Natural killer cell (primary cell): ENCODE data around the gene NBPF1. TPM values are rescaled to one million over a fixed set of nuclear protein-coding genes. Genes with fewer than 3 reads are reported as not detected.
"Not testable (repeated sequence)": the region's sequence is repeated elsewhere in the genome, so short reads cannot be mapped to it uniquely, and the experiment has no call there.

Source experiments
- ATAC-seq, 3 donors: fragments of 150-1000 bp in 2 of 3; fragments of 200-7000 bp in 1 of 3; cut with Tn5 transposase; 1 replicate in 1 of 3; 2 replicates in 2 of 3; pipeline ENCODE4 v1.10.0; 2021; ENCODE audit warnings: mild to moderate bottlenecking in 2 of 3, moderate library complexity in 2 of 3
- DNase-seq, 2 donors: peaks; one replicate each; pipeline versions ENCODE4 v3.0.0 to v3.0.0-alpha.2; 2013 to 2021; ENCODE audit warnings: mixed read lengths in 1 of 2
- H3K27ac ChIP-seq: one replicate; pipeline ENCODE4 v1.5.1; 2013; ENCODE audit warnings: mild to moderate bottlenecking, low read length
- H3K27me3 ChIP-seq: one replicate; pipeline ENCODE4 v1.6.1; 2013; ENCODE audit warnings: low read length; ENCODE audit not compliant: control insufficient read depth, insufficient read depth
- H3K36me3 ChIP-seq: one replicate; pipeline ENCODE4 v1.6.1; 2013; ENCODE audit warnings: low read length; ENCODE audit not compliant: control insufficient read depth, insufficient read depth
- H3K4me1 ChIP-seq: one replicate; pipeline ENCODE4 v1.6.1; 2013; ENCODE audit warnings: low read length; ENCODE audit not compliant: control insufficient read depth, insufficient read depth
- H3K4me3 ChIP-seq: one replicate; pipeline ENCODE4 v1.5.1; 2013; ENCODE audit warnings: low read length
- H3K9me3 ChIP-seq: one replicate; pipeline ENCODE4 v1.6.1; 2013; ENCODE audit warnings: low read length; ENCODE audit not compliant: control insufficient read depth, insufficient read depth
- H3K27ac Mint-ChIP-seq, 2 donors: one replicate each; pipeline ENCODE4 v1.8.0; 2022; ENCODE audit warnings: mild to moderate bottlenecking in 2 of 2, mixed read lengths in 2 of 2, moderate library complexity in 1 of 2
- H3K27me3 Mint-ChIP-seq, 2 donors: one replicate each; pipeline ENCODE4 v1.8.0; 2022; ENCODE audit warnings: low read depth in 2 of 2, mixed read lengths in 2 of 2
- H3K36me3 Mint-ChIP-seq: one replicate; pipeline ENCODE4 v1.8.0; 2022; ENCODE audit warnings: mixed read lengths
- H3K4me1 Mint-ChIP-seq, 2 donors: one replicate each; pipeline ENCODE4 v1.8.0; 2022; ENCODE audit warnings: mixed read lengths in 2 of 2
- H3K4me3 Mint-ChIP-seq: one replicate; pipeline ENCODE4 v1.8.0; 2022; ENCODE audit warnings: mild to moderate bottlenecking, moderate library complexity, mixed read lengths
- H3K9me3 Mint-ChIP-seq, 2 donors: one replicate each; pipeline ENCODE4 v1.8.0; 2022; ENCODE audit warnings: mixed read lengths in 2 of 2
- CTCF ChIP-seq: fragments of 200-600 bp; IDR thresholded peaks from one replicate; pipeline ENCODE4 v1.8.0; 2022; ENCODE audit warnings: antibody characterized with exemption
- WGBS: methylation state at CpG from one replicate; pipeline ENCODE4 v1.1.7; 2013; ENCODE audit warnings: missing lambda C conversion rate; ENCODE audit not compliant: insufficient coverage; 5-methylcytosine and 5-hydroxymethylcytosine counted together
- intact Hi-C: fragments of 100-400 bp; cut with micrococcal nuclease; formaldehyde crosslinking; loops from one replicate; pipeline ENCODE4 v1.14.2; 2022
- total RNA-seq, 4 donors: library from RNA; stranded (reverse); fragments of 120-200 nt in 1 of 4; gene quantifications; one replicate each; pipeline versions ENCODE4 v1.2.3 to v1.2.4, GENCODE V29; 2013 to 2022

NBPF1 gene
- total RNA-seq, 3 donors from 2014 or later (not counting 1 experiment from before 2014, with no cell fraction given) = 18.4 to 26.0 (median 22.8) TPM

GRCh38 chr1:16628361-16629111 is 15.2 kb upstream of the NBPF1 start:
- Histone ChIP-seq H3K27me3 (no peaks in the 10 kb centered on the region), H3K4me1 (no peaks in the 10 kb centered on the region), H3K4me3 (no peak overlapping the region), H3K36me3 (peaks cover 85% of the 10 kb centered on the region), H3K9me3 (no peaks in the 10 kb centered on the region), H3K27ac (no peak overlapping the region)
- Mint-ChIP-seq H3K27ac (peak overlapping the region in 1 of 2 donors; percentile 48), H3K9me3 (no peaks in the 10 kb centered on the region), H3K27me3 (no peaks in the 10 kb centered on the region), H3K36me3 (peaks cover 2% of the 10 kb centered on the region), H3K4me3 (no peak overlapping the region), H3K4me1 (peaks cover 0 to 22% of the 10 kb centered on the region in 2 donors)
- TF ChIP-seq CTCF = no peak
- WGBS = 95% methylated on average over 19 of the region's 19 CpGs
- DNase-seq = peak in 1 of 2 donors; percentile 28
- intact Hi-C loops = no loop called here
- no peak for ATAC-seq

GRCh38 chr1:16626409-16626983 is 13.1 kb upstream of the NBPF1 start:
- H3K4me3 Mint-ChIP-seq, H3K27me3 ChIP-seq, ATAC-seq, H3K36me3 Mint-ChIP-seq, H3K27me3 Mint-ChIP-seq, H3K4me3 ChIP-seq, H3K4me1 ChIP-seq, intact Hi-C loops, H3K27ac ChIP-seq, H3K9me3 Mint-ChIP-seq, H3K9me3 ChIP-seq: not testable (repeated sequence)
- Mint-ChIP-seq H3K4me1 (peaks cover 0 to 22% of the 10 kb centered on the region in 2 donors), H3K27ac (peak overlapping the region in 1 of 2 donors; percentile 3)
- WGBS = 91% methylated on average over 15 of the region's 15 CpGs
- peaks cover 84% of the 10 kb centered on the region for H3K36me3 ChIP-seq
- DNase-seq = peak in 1 of 2 donors; percentile 28

- H3K36me3 Mint-ChIP-seq = no peaks in the 10 kb centered on the region
- DNase-seq (peak in 1 of 2 donors; percentile 28), ATAC-seq (no peak)
- H3K27ac Mint-ChIP-seq = peak overlapping the region in 1 of 2 donors; percentile 3
- Histone ChIP-seq H3K4me3 (no peak overlapping the region), H3K9me3 (no peaks in the 10 kb centered on the region), H3K27ac (no peak overlapping the region), H3K27me3 (no peaks in the 10 kb centered on the region), H3K36me3 (peaks cover 80% of the 10 kb centered on the region), H3K4me1 (no peaks in the 10 kb centered on the region)
- WGBS = 94% methylated on average over 25 of the region's 25 CpGs
- no peaks in the 10 kb centered on the region for H3K27me3 Mint-ChIP-seq
- intact Hi-C loops = loop anchor here (1.0 to 2.0 kb wide), 2 partner anchors 10 to 15 kb away; no protein-coding TSS in a partner anchor
- no peaks in the 10 kb centered on the region for H3K9me3 Mint-ChIP-seq
- TF ChIP-seq CTCF = no peak
- peaks cover 0 to 22% of the 10 kb centered on the region in 2 donors for H3K4me1 Mint-ChIP-seq
- H3K4me3 Mint-ChIP-seq = no peak overlapping the region
Measured at GRCh38 chr1:16625497-16626408, 12.4 kb upstream of the NBPF1 start.

GRCh38 chr1:16623812-16624719 is 10.7 kb upstream of the NBPF1 start:
- WGBS = 92% methylated on average over 27 of the region's 27 CpGs
- not testable (repeated sequence) for H3K9me3 Mint-ChIP-seq, H3K36me3 Mint-ChIP-seq, H3K27ac Mint-ChIP-seq, H3K4me1 ChIP-seq, H3K4me3 ChIP-seq, H3K9me3 ChIP-seq, H3K4me3 Mint-ChIP-seq, H3K27me3 Mint-ChIP-seq, H3K27me3 ChIP-seq, H3K27ac ChIP-seq
- intact Hi-C loops = loop anchor here (2.0 kb wide), 2 partner anchors 13 to 327 kb away; no protein-coding TSS in a partner anchor
- peaks cover 0 to 12% of the 10 kb centered on the region in 2 donors for H3K4me1 Mint-ChIP-seq
- peak in 1 of 3 donors; percentile 15 for ATAC-seq
- peak; percentile 28 to 29 for DNase-seq
- peaks cover 71% of the 10 kb centered on the region for H3K36me3 ChIP-seq

GRCh38 chr1:16623337-16623736 is 10.0 kb upstream of the NBPF1 start:
- 94% methylated on average over 7 of the region's 7 CpGs for WGBS
- H3K36me3 Mint-ChIP-seq = not testable (repeated sequence)
- H3K36me3 ChIP-seq = peaks cover 69% of the 10 kb centered on the region

More at GRCh38 chr1:16623337-16623736, 10.0 kb upstream of the NBPF1 start:
- H3K27me3 Mint-ChIP-seq, H3K27me3 ChIP-seq, H3K9me3 Mint-ChIP-seq, H3K4me3 ChIP-seq, H3K4me3 Mint-ChIP-seq, H3K4me1 ChIP-seq, ATAC-seq, H3K9me3 ChIP-seq, H3K27ac ChIP-seq, DNase-seq, H3K4me1 Mint-ChIP-seq, H3K27ac Mint-ChIP-seq: not testable (repeated sequence)
- intact Hi-C loops = loop anchor here (2.0 kb wide), 1 partner anchor 327 kb away; no protein-coding TSS in a partner anchor
